ENCODE measurements around the gene RER1.

DNA sequence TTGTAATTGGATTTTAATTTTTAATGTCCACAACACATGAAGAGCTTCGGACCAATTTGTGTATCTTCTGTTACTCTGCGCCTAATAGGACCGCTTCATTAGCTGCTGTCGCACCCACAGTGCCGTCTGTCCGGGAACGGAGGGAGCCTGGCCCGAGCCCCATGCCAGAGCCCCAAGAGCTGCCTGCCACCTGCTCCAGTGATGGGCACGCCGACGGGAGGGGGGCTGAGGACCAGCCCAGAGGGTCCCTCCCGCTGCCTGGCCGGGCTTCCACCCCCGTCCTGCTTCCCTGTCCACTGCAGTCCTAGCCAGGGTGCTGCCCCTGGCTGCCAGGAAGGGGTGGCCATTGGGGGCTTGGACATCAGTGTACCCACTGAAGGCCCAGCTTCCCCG, 54.2 kb downstream of the RER1 start:
- no peak for TF ChIP-seq POLR2A (IDR thresholded peaks at IDR 0.05)
- TF ChIP-seq, protein P1, sequence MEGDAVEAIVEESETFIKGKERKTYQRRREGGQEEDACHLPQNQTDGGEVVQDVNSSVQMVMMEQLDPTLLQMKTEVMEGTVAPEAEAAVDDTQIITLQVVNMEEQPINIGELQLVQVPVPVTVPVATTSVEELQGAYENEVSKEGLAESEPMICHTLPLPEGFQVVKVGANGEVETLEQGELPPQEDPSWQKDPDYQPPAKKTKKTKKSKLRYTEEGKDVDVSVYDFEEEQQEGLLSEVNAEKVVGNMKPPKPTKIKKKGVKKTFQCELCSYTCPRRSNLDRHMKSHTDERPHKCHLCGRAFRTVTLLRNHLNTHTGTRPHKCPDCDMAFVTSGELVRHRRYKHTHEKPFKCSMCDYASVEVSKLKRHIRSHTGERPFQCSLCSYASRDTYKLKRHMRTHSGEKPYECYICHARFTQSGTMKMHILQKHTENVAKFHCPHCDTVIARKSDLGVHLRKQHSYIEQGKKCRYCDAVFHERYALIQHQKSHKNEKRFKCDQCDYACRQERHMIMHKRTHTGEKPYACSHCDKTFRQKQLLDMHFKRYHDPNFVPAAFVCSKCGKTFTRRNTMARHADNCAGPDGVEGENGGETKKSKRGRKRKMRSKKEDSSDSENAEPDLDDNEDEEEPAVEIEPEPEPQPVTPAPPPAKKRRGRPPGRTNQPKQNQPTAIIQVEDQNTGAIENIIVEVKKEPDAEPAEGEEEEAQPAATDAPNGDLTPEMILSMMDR (IDR thresholded peaks at IDR 0.05), result no peak
